Kidney capillary endothelial cell (primary cell): Measurements from ENCODE around the gene PTPRN2.
"Not testable (repeated sequence)": the region's sequence is repeated elsewhere in the genome, so short reads cannot be mapped to it uniquely, and the experiment has no call there.

ENCODE experiments used
- DNase-seq: peaks from one replicate; pipeline ENCODE4 v3.0.0-alpha.2; 2018; ENCODE audit warnings: low spot score

PTPRN2 gene

GRCh38 chr7:157861031-157861491 is 726.6 kb downstream of the PTPRN2 start:
- no peak for DNase-seq

- DNase-seq: no peak
These were observed 727.2 kb downstream of the PTPRN2 start for GRCh38 chr7:157860406-157860805.

- DNase-seq: no peak
These were observed 727.7 kb downstream of the PTPRN2 start for GRCh38 chr7:157859915-157860314.

DNA sequence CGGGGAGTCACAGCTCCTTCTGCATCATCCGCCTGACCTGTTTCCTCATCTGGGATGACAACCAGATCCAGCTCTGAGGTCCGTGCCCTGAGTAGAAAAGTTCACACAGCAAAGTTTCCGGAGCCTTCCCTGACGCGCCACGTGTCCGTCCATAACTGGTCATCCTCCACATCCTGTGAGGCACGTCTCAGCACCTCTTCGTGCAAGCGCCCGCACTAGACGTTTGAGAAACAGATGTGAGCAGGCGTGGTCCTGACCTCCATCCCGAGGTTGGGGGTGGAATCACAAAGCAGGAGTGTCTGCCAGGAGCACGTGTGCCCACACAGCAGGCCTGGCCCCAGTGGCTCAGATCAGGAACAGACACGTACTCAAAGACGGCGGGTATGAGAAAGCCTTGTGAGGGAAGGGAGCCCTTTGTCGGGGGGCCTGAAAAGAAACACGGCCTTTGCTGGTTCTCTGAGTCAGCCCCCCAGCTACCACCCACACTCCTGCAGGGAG is 730.0 kb downstream of the PTPRN2 start:
- no peak for DNase-seq

GRCh38 chr7:157856873-157857577 is 730.6 kb downstream of the PTPRN2 start:
- no peak for DNase-seq

DNA sequence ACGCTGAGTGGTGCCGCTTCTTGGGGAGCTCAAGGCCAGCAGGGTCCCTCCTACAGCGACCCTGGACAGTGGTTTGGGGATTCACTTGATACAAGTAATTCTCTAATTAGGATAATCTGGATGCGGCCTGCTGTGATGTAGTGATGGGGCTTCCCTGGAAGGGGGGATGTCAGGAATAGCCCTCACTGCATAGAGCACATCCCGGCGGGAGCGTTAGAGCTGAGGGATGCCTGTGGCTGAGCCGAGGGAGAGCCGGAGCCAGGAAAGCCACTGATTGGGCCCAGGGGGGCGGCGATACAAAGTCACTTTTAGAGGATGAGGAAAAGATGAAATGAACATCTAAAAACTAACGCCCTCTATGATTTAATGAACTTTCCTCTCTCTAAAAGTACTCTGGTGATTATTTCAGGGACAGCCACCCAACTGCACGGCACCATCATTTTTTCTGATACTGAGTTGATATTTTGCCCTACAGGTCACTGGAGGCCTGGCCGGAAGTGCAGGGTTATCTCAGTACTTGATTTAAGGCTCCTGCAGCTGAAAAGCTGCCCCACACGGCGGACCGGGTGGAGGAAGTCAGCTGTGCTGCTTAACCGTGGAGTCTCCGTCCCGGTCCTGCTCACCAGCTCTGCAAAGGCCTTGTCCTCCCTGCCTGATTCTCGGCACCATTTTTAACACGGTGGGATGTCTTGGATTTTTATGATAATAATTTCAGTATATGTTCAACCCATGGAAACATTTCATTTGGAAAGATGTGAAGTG is 732.0 kb downstream of the PTPRN2 start:
- DNase-seq: no peak

GRCh38 chr7:157855016-157855415 is 732.6 kb downstream of the PTPRN2 start:
- no peak for DNase-seq

DNA sequence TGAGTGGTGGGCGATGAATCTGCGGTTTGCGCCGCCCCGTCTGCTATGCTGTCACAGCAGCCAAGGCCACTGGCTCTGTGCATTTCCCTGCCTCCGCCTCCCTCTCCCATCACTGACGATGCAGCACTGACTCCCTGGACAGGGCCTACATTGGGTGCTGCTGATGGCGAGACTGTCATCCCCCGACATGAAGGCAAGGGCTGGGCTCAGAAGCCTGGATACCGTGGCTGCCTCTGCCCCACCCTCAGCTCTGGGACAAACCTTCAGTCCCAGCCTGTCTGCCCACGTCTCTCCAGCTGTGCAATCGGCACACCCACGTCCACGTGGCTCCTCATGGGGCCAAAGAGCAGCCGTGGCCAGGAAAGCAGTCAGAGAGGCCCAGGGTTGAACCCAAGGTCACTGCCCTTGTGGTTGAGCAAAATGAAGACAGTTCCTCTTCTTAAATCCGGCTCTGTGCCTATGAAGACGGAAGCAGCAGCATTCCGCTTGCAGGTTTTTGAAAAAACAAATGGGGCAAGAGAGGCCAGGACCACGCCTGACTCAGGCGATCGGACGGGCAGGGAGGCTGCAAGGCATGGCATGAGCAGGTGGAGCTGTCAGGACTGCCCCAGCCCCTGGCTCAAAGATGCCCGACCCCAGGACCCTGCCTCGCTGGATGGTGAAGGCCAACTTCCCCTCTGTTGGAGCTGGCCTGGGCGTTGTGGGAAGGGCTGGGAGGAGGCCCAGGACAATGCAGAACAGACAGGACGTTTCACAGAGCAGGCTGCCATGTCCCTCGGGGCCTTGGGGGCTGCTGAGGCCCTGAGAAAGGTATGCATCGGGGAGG is 733.3 kb downstream of the PTPRN2 start:
- no peak for DNase-seq

DNA sequence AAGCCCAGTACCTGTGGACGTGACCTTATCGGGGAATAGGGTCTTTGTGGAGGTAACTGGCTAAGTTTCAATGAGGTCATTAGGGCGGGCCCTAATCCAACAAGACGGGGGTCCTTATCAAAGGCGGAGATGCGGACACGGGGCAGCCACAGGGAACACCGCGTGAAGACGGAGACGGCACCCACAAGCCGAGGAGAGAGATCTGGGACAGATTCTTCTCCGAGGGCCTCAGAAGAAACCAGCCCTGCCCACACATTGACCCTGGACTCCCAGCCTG is 733.9 kb downstream of the PTPRN2 start:
- DNase-seq: no peak

DNA sequence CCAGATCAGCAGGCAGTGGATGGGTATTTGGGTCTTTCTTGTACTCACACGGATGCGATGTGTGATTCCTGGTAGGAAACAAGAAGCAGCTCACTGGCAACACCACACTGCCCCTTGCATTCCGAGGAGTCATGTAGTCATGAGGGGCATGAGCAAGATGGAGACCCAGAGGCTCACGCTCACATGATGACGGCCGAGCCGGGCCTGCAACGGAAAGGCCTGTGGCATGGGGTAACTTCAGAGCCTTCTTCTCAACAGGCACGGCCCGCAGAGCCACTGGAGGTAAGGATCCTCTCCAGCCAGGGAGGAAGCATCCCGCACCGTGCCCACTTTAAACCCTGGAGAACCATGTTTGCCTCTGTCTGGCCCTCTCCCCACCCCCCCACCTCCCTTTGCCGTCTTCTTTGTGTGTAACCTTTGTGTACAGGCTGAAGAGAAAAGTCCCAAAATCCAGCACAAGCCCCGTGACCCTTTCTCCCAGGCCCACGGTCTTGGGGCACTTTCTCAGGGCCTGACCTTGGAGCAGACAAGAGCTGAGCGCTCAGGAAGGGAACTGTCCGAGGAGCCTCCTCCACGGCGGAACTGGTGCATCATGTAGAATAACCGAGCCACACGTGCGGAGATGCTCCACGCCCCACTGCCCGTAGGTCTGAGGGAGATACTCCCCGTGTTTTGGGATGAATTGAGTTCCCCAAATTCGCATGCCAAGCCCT is 734.4 kb downstream of the PTPRN2 start:
- no peak for DNase-seq

DNA sequence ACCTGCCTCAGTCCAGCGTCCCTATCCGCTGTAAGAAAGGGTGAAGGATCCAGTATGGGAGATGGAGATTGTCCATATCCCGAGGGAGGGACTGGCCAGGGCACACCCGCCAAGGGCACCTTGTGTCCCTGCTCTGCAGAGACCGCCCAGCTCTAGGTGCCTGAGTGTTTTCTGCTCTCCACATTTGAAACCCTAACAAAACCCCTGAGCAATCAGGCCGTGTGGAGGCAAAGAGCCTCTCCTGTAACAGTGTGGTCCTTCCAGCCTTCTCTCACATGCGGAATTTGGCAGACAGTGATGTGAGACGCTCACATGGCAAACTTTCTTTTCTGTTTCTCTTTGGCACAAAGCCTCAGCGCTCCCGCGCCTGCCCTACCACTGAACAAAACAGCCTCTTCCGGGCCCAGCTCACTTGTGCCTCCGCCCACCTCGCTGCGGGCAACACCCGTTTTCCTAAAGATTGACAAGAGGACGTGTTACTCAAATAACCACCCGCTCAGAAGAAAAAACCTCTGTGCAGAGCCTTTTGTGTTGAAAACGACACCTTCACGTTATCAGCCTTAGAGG is 736.0 kb downstream of the PTPRN2 start:
- DNase-seq: peak; percentile 6

DNA sequence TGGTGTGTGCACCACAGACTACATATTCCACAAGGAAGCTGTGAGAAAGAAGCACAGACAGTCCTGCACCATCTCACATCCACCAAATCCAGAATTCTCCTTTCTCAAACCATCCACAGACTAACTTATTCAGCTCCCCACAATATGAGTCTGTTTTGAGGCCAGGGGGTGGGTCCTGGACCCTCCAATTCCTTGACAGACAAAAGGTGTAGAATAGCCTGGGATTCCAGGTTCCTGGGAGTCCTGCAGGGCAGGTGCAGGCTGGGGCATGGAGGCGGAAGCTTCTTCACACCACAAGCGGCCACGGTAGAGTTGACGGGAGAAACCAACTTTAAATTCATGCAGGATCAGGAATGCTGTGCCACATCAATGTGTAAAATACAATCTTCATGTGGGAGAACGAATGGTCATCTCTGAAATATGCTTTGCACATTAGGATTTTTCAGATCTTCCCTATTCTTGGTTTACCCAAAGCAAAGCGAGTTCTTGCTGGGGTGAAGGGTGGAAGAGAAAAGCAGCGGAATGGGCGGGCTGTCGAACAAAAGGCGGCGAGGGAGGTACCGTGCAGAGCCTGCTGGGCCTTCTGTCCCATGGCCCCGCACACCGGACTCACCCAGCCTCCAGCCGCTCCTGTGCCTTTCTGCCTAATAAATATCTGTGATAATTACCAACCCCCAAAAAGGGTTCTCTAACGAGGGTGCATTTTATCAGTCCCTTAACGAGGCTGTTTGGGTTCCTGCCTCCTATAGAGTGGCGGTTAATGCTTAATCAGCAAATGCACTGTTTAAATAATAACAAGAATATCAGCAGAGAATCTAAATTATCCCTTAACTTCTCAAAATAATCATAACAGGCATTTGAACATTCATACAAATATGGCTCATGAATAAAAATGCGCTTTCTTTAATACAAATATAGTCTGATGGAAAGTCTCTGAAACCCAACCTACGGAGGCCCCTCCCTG is 736.9 kb downstream of the PTPRN2 start:
- DNase-seq: no peak

DNA sequence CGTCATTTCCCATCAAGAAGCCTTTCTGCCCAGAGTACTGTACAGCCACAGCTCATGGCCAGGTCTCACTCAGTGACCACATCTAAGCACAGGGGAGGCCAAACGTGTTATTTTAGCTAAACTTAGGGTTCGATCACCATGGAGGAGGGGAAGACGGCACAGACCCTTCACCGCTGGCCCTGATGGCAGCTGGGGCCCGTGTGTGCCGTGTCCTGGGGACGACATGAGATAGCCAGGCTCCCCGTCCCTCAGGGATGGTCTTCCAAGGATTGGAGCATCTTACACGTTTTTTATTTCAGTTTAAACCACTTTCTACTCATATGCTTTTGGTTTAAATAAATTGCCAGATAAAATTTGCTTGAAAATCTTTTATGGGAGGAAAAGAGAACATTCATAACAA is 737.9 kb downstream of the PTPRN2 start:
- DNase-seq: no peak

GRCh38 chr7:157849341-157849596 is 738.4 kb downstream of the PTPRN2 start:
- no peak for DNase-seq

- no peak for DNase-seq
These were observed 738.9 kb downstream of the PTPRN2 start for GRCh38 chr7:157848508-157849340.

DNA sequence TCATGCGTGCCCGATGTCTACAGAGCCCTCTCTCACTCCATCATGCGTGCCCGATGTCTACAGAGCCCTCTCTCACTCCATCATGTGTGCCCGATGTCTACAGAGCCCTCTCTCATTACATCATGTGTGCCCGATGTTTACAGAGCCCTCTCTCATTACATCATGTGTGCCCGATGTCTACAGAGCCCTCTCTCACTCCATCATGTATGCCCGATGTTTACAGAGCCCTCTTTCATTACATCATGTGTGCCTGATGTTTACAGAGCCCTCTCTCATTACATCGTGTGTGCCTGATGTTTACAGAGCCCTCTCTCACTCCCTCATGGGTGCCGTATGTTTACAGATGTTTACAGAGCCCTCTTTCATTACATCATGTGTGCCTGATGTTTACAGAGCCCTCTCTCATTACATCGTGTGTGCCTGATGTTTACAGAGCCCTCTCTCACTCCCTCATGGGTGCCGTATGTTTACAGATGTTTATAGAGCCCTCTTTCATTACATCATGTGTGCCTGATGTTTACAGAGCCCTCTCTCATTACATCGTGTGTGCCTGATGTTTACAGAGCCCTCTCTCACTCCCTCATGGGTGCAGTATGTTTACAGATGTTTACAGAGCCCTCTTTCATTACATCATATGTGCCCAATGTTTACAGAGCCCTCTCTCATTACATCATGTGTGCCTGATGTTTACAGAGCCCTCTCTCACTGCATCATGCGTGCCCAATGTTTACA is 739.7 kb downstream of the PTPRN2 start:
- not testable (repeated sequence) for DNase-seq

DNA sequence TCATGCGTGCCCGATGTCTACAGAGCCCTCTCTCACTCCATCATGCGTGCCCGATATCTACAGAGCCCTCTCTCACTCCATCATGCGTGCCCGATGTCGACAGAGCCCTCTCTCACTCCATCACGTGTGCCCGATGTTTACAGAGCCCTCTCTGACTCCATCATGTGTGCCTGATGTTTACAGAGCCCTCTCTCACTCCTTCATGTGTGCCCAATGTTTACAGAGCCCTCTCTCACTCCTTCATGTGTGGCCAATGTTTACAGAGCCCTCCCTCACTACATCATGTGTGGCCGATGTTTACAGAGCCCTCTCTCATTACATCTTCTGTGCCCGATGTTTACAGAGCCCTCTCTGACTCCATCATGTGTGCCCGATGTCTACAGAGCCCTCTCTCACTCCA is 740.9 kb downstream of the PTPRN2 start:
- DNase-seq: not testable (repeated sequence)

- DNase-seq: no peak
These were observed 741.4 kb downstream of the PTPRN2 start for GRCh38 chr7:157846271-157846670.

- DNase-seq: no peak
These were observed 742.3 kb downstream of the PTPRN2 start for GRCh38 chr7:157845203-157845835.
